Measurements from ENCODE around the gene BTAF1. TPM values are rescaled to one million over a fixed set of nuclear protein-coding genes. Genes with fewer than 3 reads are reported as not detected.
A peak's percentile ranks its signal among the peaks of the same experiment; 100 is the strongest.

Gene BTAF1
- total and polyA plus RNA-seq, 8 donors: 2.3 to 146 (median 32.9) TPM

- Histone ChIP-seq H3K36me3 (no peaks in the 10 kb centered on the region), H3K4me3 (no peak overlapping the region), H3K9me3 (no peaks in the 10 kb centered on the region), H3K4me1 (no peaks in the 10 kb centered on the region), H3K27ac (no peak overlapping the region), H3K27me3 (no peaks in the 10 kb centered on the region)
- intact Hi-C loops (cut with DNase I; ENCODE audit: low total_unique reads): loop anchor here (10.0 kb wide), 1 partner anchor 131 kb away; no protein-coding TSS in a partner anchor
- DNase-seq: no peak
- 89 to 95% (median 94%) methylated on average over 3 of the region's 3 CpGs for WGBS, 5 donors
- TF ChIP-seq EP300 (IDR thresholded peaks at IDR 0.05) (no peak), POLR2AphosphoS5 (IDR thresholded peaks at IDR 0.05) (no peak)
Observed at GRCh38 chr10:91896212-91896756, 27.3 kb upstream of the BTAF1 start.

- 63 to 73% (median 67%) methylated on average over 8 of the region's 8 CpGs for WGBS, 5 donors
- Histone ChIP-seq H3K27me3 (no peaks in the 10 kb centered on the region), H3K27ac (no peak overlapping the region), H3K4me3 (no peak overlapping the region), H3K4me1 (peaks cover 0 to 10% (median 3%) of the 10 kb centered on the region in 4 donors), H3K9me3 (no peaks in the 10 kb centered on the region), H3K36me3 (no peaks in the 10 kb centered on the region)
- no peak for DNase-seq
- intact Hi-C loops (cut with DNase I; ENCODE audit: low total_unique reads): loop anchor here (10.0 kb wide), 1 partner anchor 133 kb away; no protein-coding TSS in a partner anchor
- no peak for TF ChIP-seq CTCF (IDR thresholded peaks at IDR 0.05)
- TF ChIP-seq POLR2AphosphoS5 (IDR thresholded peaks at IDR 0.05): no peak
- no peak for TF ChIP-seq POLR2A (IDR thresholded peaks at IDR 0.05)
- no peak for TF ChIP-seq EP300 (IDR thresholded peaks at IDR 0.05)
Observed at GRCh38 chr10:91897421-91897820, 26.1 kb upstream of the BTAF1 start.

GRCh38 chr10:91901784-91902677, 21.5 kb upstream of the BTAF1 start:
- Histone ChIP-seq H3K36me3 (no peaks in the 10 kb centered on the region), H3K4me3 (no peak overlapping the region), H3K27ac (peak overlapping the region in 3 of 5 donors; percentile 18 to 71 (median 52)), H3K27me3 (no peaks in the 10 kb centered on the region), H3K4me1 (peaks cover 0 to 18% (median 5%) of the 10 kb centered on the region in 4 donors), H3K9me3 (no peaks in the 10 kb centered on the region)
- 0 to 4% (median 3%) methylated on average over 2 of the region's 2 CpGs for WGBS, 5 donors
- intact Hi-C loops (cut with DNase I; ENCODE audit: low total_unique reads): no loop called here
- peak; percentile 49 to 82 for DNase-seq
- TF ChIP-seq POLR2AphosphoS5 (IDR thresholded peaks at IDR 0.05) (peak in 2 of 3 donors; percentile 63 to 69), POLR2A (IDR thresholded peaks at IDR 0.05) (no peak)

- Histone ChIP-seq H3K4me3 (no peak overlapping the region), H3K36me3 (no peaks in the 10 kb centered on the region), H3K4me1 (peaks cover 8 to 36% (median 19%) of the 10 kb centered on the region in 4 donors), H3K27me3 (no peaks in the 10 kb centered on the region), H3K9me3 (no peaks in the 10 kb centered on the region), H3K27ac (no peak overlapping the region)
- DNase-seq: no peak
- no peak for TF ChIP-seq EP300 (IDR thresholded peaks at IDR 0.05)
- no peak for TF ChIP-seq CTCF (IDR thresholded peaks at IDR 0.05)
- no peak for TF ChIP-seq POLR2AphosphoS5 (IDR thresholded peaks at IDR 0.05)
- WGBS, 5 donors: 87 to 94% (median 89%) methylated on average over 5 of the region's 5 CpGs
- intact Hi-C loops (cut with DNase I; ENCODE audit: low total_unique reads): no loop called here
Observed at GRCh38 chr10:91907033-91907594, 16.5 kb upstream of the BTAF1 start.

GRCh38 chr10:91907914-91908336, 15.6 kb upstream of the BTAF1 start:
- intact Hi-C loops (cut with DNase I; ENCODE audit: low total_unique reads): no loop called here
- Histone ChIP-seq H3K27ac (peak overlapping the region; percentile 18 to 82 (median 71)), H3K27me3 (no peaks in the 10 kb centered on the region), H3K9me3 (no peaks in the 10 kb centered on the region), H3K36me3 (no peaks in the 10 kb centered on the region), H3K4me3 (peak overlapping the region; percentile 78 to 92 (median 89)), H3K4me1 (peaks cover 5 to 30% (median 20%) of the 10 kb centered on the region in 4 donors)
- TF ChIP-seq POLR2AphosphoS5 (IDR thresholded peaks at IDR 0.05): no peak
- WGBS, 5 donors: 4 to 10% (median 5%) methylated on average over 8 to 18 of the region's 18 CpGs
- DNase-seq: no peak

Data from stomach (tissue), 9 donors.